ENCODE data around the gene SLC12A1. TPM values are rescaled to one million over a fixed set of nuclear protein-coding genes. Genes with fewer than 3 reads are reported as not detected.

SLC12A1 gene
- total RNA-seq, 4 donors from 2014 or later, result not detected

DNA sequence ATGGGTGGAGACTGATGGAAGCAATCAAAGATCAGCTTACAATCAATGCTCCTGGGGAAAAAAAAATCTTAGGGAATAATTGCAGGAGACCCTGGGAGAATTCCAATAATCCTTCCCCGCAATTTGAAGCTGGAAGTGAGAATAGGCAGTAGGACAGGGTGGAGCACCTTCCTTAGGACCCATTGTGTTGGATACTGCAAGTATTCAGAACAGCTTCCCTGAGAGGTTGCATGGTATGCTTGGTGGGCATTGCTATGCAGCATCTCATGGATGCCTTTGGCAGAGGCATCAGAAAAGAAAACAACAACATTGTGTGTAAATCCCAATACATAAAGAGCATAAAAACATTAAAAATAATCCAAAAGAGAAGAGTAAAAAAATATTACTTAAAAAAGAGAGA lies 100.5 kb downstream of the SLC12A1 start:
- TF ChIP-seq, protein P1, sequence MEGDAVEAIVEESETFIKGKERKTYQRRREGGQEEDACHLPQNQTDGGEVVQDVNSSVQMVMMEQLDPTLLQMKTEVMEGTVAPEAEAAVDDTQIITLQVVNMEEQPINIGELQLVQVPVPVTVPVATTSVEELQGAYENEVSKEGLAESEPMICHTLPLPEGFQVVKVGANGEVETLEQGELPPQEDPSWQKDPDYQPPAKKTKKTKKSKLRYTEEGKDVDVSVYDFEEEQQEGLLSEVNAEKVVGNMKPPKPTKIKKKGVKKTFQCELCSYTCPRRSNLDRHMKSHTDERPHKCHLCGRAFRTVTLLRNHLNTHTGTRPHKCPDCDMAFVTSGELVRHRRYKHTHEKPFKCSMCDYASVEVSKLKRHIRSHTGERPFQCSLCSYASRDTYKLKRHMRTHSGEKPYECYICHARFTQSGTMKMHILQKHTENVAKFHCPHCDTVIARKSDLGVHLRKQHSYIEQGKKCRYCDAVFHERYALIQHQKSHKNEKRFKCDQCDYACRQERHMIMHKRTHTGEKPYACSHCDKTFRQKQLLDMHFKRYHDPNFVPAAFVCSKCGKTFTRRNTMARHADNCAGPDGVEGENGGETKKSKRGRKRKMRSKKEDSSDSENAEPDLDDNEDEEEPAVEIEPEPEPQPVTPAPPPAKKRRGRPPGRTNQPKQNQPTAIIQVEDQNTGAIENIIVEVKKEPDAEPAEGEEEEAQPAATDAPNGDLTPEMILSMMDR (IDR thresholded peaks at IDR 0.05), result no peak
- TF ChIP-seq POLR2A (IDR thresholded peaks at IDR 0.05) (no peak), EP300 (IDR thresholded peaks at IDR 0.05; ENCODE audit: low read depth) (no peak), POLR2AphosphoS5 (IDR thresholded peaks at IDR 0.05) (no peak)
- no peaks in the 10 kb centered on the region for H3K4me1 ChIP-seq
- 93 to 100% methylated on average over 1 of the region's 1 CpG for WGBS, 2 donors (ENCODE audit: low coverage in 1 of 2)
- no peak overlapping the region for H3K27ac ChIP-seq
- no peak overlapping the region for H3K4me3 ChIP-seq
- in situ Hi-C loops (cut with MboI; ENCODE audit: low pct_ligation_motif_present in 1 of 4, low pct_unique_long_range_greater_than_20kb in 1 of 4, low sequenced_read_pairs in 3 of 4), result no loop called here
- no peaks in the 10 kb centered on the region for H3K9me3 ChIP-seq
- no peaks in the 10 kb centered on the region for H3K27me3 ChIP-seq
- H3K36me3 ChIP-seq, result no peaks in the 10 kb centered on the region
- no peak for DNase-seq
- intact Hi-C loops (cut with DNase I; ENCODE audit: low total_unique reads), result no loop called here

DNA sequence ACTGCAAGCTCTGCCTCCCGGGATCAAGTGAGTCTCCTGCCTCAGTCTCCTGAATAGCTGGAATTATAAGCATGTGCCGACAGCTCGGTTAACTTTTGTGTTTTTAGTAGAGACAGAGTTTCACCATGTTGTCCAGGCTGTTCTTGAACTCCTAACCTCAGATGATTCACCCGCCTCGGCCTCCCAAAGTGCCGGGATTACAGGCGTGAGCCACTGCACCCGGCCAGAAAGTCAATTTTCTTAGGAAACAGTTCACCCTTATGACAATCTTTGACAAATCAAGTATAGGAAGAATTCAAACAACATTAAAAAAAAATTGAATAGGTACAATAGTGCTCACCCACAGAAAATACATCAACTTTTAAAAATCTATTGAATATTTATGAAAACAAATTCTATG lies 101.5 kb downstream of the SLC12A1 start:
- Histone ChIP-seq H3K27me3 (no peaks in the 10 kb centered on the region), H3K36me3 (no peaks in the 10 kb centered on the region), H3K27ac (no peak overlapping the region), H3K4me1 (no peaks in the 10 kb centered on the region), H3K4me3 (no peak overlapping the region), H3K9me3 (no peaks in the 10 kb centered on the region)
- in situ Hi-C loops (cut with MboI; ENCODE audit: low pct_ligation_motif_present in 1 of 4, low pct_unique_long_range_greater_than_20kb in 1 of 4, low sequenced_read_pairs in 3 of 4) (no loop called here), intact Hi-C loops (cut with DNase I; ENCODE audit: low total_unique reads) (no loop called here)
- WGBS, 2 donors (ENCODE audit: low coverage in 1 of 2), result 85 to 100% methylated on average over 3 to 8 of the region's 8 CpGs
- TF ChIP-seq, protein P1 (IDR thresholded peaks at IDR 0.05), result no peak
- TF ChIP-seq EP300 (IDR thresholded peaks at IDR 0.05; ENCODE audit: low read depth) (no peak), POLR2AphosphoS5 (IDR thresholded peaks at IDR 0.05) (no peak), POLR2A (IDR thresholded peaks at IDR 0.05) (no peak)
- no peak for DNase-seq

DNA sequence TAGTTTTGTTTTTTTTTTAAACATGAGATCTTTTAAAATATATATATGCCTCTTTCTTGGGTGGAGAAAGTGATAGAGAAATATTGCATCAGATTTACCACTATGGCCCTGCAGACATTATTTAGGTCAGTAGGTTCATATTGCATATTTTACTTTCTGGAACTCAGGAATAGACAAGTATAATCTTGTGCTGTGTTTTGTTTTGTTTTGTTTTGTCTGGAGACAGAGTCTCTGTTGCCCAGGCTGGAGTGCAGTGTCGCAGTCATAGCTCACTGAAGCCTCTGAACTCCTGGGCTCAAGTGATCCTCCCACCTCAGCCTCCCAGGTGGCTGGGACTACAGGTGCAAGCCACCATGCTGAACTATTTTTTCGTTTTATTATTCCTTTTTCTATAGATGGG lies 103.6 kb downstream of the SLC12A1 start:
- Histone ChIP-seq H3K9me3 (no peaks in the 10 kb centered on the region), H3K4me1 (no peaks in the 10 kb centered on the region), H3K4me3 (no peak overlapping the region), H3K27me3 (no peaks in the 10 kb centered on the region), H3K27ac (no peak overlapping the region), H3K36me3 (no peaks in the 10 kb centered on the region)
- in situ Hi-C loops (cut with MboI; ENCODE audit: low pct_ligation_motif_present in 1 of 4, low pct_unique_long_range_greater_than_20kb in 1 of 4, low sequenced_read_pairs in 3 of 4), result no loop called here
- DNase-seq, result no peak
- intact Hi-C loops (cut with DNase I; ENCODE audit: low total_unique reads), result no loop called here
- 79 to 86% methylated on average over 2 of the region's 2 CpGs for WGBS, 2 donors (ENCODE audit: low coverage in 1 of 2)
- TF ChIP-seq POLR2AphosphoS5 (IDR thresholded peaks at IDR 0.05) (no peak), EP300 (IDR thresholded peaks at IDR 0.05; ENCODE audit: low read depth) (no peak), POLR2A (IDR thresholded peaks at IDR 0.05) (no peak)
- TF ChIP-seq, protein P1 (IDR thresholded peaks at IDR 0.05), result no peak

DNA sequence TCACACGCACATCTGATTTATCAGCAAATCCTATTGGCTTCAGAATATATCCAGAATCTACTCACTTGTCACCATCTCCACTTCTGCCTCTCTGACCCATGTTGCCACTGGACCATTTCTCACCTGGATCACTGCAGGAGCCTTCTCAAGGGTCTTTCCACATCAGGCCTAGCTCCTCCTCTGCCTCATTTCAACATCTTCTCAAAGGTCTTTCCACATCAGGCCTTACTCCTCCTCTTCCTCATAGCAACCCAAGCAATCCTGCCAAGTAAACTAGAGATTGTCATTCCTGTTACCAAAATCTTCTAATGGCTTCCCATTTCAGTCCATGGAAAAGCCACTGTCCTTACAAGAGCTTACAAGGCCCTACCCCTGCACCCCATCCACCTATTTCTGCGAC lies 107.1 kb downstream of the SLC12A1 start:
- WGBS, 2 donors (ENCODE audit: low coverage in 1 of 2), result 97 to 100% methylated on average over 1 to 2 of the region's 2 CpGs
- in situ Hi-C loops (cut with MboI; ENCODE audit: low pct_ligation_motif_present in 1 of 4, low pct_unique_long_range_greater_than_20kb in 1 of 4, low sequenced_read_pairs in 3 of 4) (no loop called here), intact Hi-C loops (cut with DNase I; ENCODE audit: low total_unique reads) (no loop called here)
- Histone ChIP-seq H3K27me3 (no peaks in the 10 kb centered on the region), H3K27ac (no peak overlapping the region), H3K9me3 (no peaks in the 10 kb centered on the region), H3K4me1 (no peaks in the 10 kb centered on the region), H3K36me3 (no peaks in the 10 kb centered on the region), H3K4me3 (no peak overlapping the region)
- no peak for TF ChIP-seq POLR2A (IDR thresholded peaks at IDR 0.05)
- TF ChIP-seq, protein P1 (IDR thresholded peaks at IDR 0.05), result no peak
- no peak for TF ChIP-seq EP300 (IDR thresholded peaks at IDR 0.05; ENCODE audit: low read depth)
- no peak for DNase-seq

Measured in transverse colon (tissue), 4 donors.